ENCODE results near the gene SLC22A16.

The SLC22A16 gene, protein sequence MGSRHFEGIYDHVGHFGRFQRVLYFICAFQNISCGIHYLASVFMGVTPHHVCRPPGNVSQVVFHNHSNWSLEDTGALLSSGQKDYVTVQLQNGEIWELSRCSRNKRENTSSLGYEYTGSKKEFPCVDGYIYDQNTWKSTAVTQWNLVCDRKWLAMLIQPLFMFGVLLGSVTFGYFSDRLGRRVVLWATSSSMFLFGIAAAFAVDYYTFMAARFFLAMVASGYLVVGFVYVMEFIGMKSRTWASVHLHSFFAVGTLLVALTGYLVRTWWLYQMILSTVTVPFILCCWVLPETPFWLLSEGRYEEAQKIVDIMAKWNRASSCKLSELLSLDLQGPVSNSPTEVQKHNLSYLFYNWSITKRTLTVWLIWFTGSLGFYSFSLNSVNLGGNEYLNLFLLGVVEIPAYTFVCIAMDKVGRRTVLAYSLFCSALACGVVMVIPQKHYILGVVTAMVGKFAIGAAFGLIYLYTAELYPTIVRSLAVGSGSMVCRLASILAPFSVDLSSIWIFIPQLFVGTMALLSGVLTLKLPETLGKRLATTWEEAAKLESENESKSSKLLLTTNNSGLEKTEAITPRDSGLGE

GRCh38 chr6:110476046-110476849, at the start of gene SLC22A16:
Gene SLC22A16, minus strand, starts transcription at chr6:110476613. Its CDS starts 39 bp downstream, at chr6:110476574.
- TF ChIP-seq, protein P1, sequence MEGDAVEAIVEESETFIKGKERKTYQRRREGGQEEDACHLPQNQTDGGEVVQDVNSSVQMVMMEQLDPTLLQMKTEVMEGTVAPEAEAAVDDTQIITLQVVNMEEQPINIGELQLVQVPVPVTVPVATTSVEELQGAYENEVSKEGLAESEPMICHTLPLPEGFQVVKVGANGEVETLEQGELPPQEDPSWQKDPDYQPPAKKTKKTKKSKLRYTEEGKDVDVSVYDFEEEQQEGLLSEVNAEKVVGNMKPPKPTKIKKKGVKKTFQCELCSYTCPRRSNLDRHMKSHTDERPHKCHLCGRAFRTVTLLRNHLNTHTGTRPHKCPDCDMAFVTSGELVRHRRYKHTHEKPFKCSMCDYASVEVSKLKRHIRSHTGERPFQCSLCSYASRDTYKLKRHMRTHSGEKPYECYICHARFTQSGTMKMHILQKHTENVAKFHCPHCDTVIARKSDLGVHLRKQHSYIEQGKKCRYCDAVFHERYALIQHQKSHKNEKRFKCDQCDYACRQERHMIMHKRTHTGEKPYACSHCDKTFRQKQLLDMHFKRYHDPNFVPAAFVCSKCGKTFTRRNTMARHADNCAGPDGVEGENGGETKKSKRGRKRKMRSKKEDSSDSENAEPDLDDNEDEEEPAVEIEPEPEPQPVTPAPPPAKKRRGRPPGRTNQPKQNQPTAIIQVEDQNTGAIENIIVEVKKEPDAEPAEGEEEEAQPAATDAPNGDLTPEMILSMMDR (IDR thresholded peaks at IDR 0.05; ENCODE audit: insufficient read depth, low read length, poor library complexity, severe bottlenecking), result no peak
- no peak for TF ChIP-seq EZH2phosphoT487 (conservative IDR thresholded peaks at IDR 0.05; ENCODE audit: low read length)
- Histone ChIP-seq H3K79me2 (ENCODE audit: insufficient read depth, low read length) (no peaks in the 10 kb centered on the region), H3K27me3 (ENCODE audit: low read length) (no peaks in the 10 kb centered on the region), H3K27ac (ENCODE audit: low read depth, low read length) (no peak within 1 kb of the TSS), H3K9me2 (replicated peaks; ENCODE audit: insufficient read depth, low read length) (no peaks in the 10 kb centered on the region), H3F3A (ENCODE audit: insufficient read depth) (no peaks in the 10 kb centered on the region), H3K36me3 (ENCODE audit: low read length) (no peaks in the 10 kb centered on the region), H2AFZ (ENCODE audit: low read depth, low read length, severe bottlenecking) (no peak within 1 kb of the TSS), H3K9ac (ENCODE audit: low read length) (no peak within 1 kb of the TSS), H4K20me1 (ENCODE audit: low read depth, low read length) (no peaks in the 10 kb centered on the region), H3K4me2 (ENCODE audit: low read depth, low read length, poor library complexity, severe bottlenecking) (no peak within 1 kb of the TSS), H3K4me3 (ENCODE audit: insufficient read depth, low read length, poor library complexity, severe bottlenecking) (no peak within 1 kb of the TSS), H3K9me3 (ENCODE audit: insufficient read depth, low read length) (no peaks in the 10 kb centered on the region)

GRCh38 chr6:110525001-110525400, 48.6 kb upstream of the SLC22A16 start:
- Histone ChIP-seq H3K4me2 (ENCODE audit: low read depth, low read length, poor library complexity, severe bottlenecking) (no peak overlapping the region), H3K36me3 (ENCODE audit: low read length) (no peaks in the 10 kb centered on the region), H3K9me3 (ENCODE audit: insufficient read depth, low read length) (no peaks in the 10 kb centered on the region), H4K20me1 (ENCODE audit: low read depth, low read length) (no peaks in the 10 kb centered on the region), H3K27ac (ENCODE audit: low read depth, low read length) (no peak overlapping the region), H3K9me2 (replicated peaks; ENCODE audit: insufficient read depth, low read length) (no peaks in the 10 kb centered on the region), H3K27me3 (ENCODE audit: low read length) (no peaks in the 10 kb centered on the region), H3K9ac (ENCODE audit: low read length) (no peak overlapping the region), H2AFZ (ENCODE audit: low read depth, low read length, severe bottlenecking) (no peak overlapping the region), H3K79me2 (ENCODE audit: insufficient read depth, low read length) (no peaks in the 10 kb centered on the region), H3K4me3 (ENCODE audit: insufficient read depth, low read length, poor library complexity, severe bottlenecking) (no peak overlapping the region), H3F3A (ENCODE audit: insufficient read depth) (no peaks in the 10 kb centered on the region)
- TF ChIP-seq, protein P1 (IDR thresholded peaks at IDR 0.05; ENCODE audit: insufficient read depth, low read length, poor library complexity, severe bottlenecking), result no peak
- no peak for TF ChIP-seq EZH2phosphoT487 (conservative IDR thresholded peaks at IDR 0.05; ENCODE audit: low read length)

GRCh38 chr6:110524305-110524704, 47.9 kb upstream of the SLC22A16 start:
- Histone ChIP-seq H4K20me1 (ENCODE audit: low read depth, low read length) (no peaks in the 10 kb centered on the region), H3K27ac (ENCODE audit: low read depth, low read length) (no peak overlapping the region), H3F3A (ENCODE audit: insufficient read depth) (no peaks in the 10 kb centered on the region), H3K9me2 (replicated peaks; ENCODE audit: insufficient read depth, low read length) (no peaks in the 10 kb centered on the region), H3K36me3 (ENCODE audit: low read length) (no peaks in the 10 kb centered on the region), H3K4me2 (ENCODE audit: low read depth, low read length, poor library complexity, severe bottlenecking) (no peak overlapping the region), H3K79me2 (ENCODE audit: insufficient read depth, low read length) (no peaks in the 10 kb centered on the region), H2AFZ (ENCODE audit: low read depth, low read length, severe bottlenecking) (no peak overlapping the region), H3K4me3 (ENCODE audit: insufficient read depth, low read length, poor library complexity, severe bottlenecking) (no peak overlapping the region), H3K9me3 (ENCODE audit: insufficient read depth, low read length) (no peaks in the 10 kb centered on the region), H3K27me3 (ENCODE audit: low read length) (no peaks in the 10 kb centered on the region), H3K9ac (ENCODE audit: low read length) (no peak overlapping the region)
- TF ChIP-seq, protein P1 (IDR thresholded peaks at IDR 0.05; ENCODE audit: insufficient read depth, low read length, poor library complexity, severe bottlenecking), result no peak
- no peak for TF ChIP-seq EZH2phosphoT487 (conservative IDR thresholded peaks at IDR 0.05; ENCODE audit: low read length)

Data from SU-DHL-6 (cell line).